HG02642 (cell line): Measurements from ENCODE around the gene ANKRD50.

Experiments used
- ATAC-seq: cut with Tn5 transposase; IDR thresholded peaks from one replicate; pipeline ENCODE4 v1.9.1; 2021; ENCODE audit warnings: mild to moderate bottlenecking; ENCODE audit not compliant: unreplicated experiment, poor library complexity

The ANKRD50 gene

GRCh38 chr4:124710911-124711310, 1.6 kb downstream of the ANKRD50 start:
- ATAC-seq: no peak

DNA sequence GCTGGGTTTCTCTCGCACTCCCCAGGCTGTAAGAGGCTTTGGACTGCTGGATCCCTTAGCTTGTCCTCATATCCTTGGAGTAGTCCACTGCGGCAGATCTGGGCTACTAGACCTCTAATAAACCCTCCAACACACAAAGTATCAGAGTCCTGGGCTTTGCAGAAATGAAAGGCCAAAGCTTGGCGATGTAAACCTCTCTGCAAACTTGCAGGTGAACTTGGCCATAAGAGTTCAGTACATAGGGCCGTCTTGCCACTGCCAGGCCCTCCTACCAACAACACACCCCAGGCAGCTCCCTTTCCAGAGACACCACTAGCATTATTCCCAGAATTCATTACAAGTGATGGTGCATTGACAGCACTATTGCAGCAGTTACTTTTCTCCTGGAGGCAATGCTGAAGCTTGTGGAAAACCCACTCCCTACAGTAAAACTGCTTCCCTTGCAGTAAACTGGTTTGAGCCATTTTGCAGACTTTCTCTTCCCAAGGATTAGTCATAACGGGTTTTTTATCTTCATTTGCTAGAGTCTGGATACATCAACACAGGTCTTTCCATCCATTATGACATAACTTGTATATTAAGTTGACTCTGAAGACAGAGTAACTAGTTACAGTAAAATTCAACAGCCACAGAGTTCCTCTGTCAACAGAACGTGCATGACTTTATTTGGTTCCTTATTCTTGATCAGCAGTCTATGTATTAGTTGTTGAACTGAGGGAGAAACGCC, 2.4 kb downstream of the ANKRD50 start:
- ATAC-seq: no peak

DNA sequence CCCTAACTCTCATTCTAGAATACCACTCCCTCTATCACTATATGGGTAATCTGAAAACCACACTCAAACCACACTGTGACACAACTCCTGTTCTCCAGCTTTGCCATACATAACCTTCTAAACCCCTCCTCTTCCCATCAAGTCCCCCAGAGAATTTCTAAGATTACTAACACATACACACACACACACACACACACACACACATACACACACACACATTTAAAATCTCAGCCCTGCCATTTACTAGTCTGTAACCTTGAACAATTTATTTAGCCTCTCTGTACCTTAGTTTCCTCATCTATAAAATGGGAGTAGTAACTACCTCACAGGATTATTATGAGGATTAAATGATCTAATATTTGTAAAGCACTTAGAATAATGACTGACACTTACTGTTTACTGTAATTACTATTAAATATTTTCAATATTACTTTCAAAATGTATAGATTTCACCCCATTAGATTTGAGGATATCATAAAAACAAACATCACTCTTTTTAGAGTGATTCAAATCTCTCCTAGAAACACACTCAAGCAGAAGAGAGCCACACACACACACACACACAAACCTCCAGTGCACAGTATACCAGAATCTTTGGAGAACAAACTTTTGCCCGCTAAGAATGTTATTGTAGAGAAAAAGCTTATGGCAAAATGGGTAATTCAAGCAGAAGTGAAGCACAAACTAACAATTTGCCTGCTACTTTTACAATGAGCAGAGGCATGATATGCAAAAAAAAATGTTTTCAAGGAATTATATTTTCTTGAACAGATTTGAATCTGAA, 3.8 kb downstream of the ANKRD50 start:
- no peak for ATAC-seq

- ATAC-seq: no peak
Measured at GRCh38 chr4:124705393-124705792, 7.1 kb downstream of the ANKRD50 start.

GRCh38 chr4:124703154-124703553, 9.4 kb downstream of the ANKRD50 start:
- no peak for ATAC-seq

DNA sequence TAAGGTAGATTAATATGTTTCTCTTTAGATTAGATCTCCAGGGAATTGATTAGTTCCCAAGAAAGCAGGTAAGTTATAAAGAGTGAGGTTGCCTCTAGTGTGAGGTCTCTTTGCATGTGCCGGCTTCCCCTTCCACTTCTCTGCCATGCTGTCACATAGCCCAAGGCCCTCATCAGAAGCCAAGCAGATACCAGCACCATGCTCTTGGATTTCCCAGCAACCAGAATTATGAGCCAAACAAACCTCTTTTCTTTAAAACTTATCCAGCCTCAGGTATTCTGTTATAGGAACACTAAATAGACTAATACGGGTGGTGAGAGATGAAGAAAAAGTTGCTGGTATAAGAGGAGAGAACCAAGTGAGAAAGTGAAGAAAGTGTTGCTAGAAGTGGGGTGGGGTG, 15.1 kb downstream of the ANKRD50 start:
- ATAC-seq: no peak

DNA sequence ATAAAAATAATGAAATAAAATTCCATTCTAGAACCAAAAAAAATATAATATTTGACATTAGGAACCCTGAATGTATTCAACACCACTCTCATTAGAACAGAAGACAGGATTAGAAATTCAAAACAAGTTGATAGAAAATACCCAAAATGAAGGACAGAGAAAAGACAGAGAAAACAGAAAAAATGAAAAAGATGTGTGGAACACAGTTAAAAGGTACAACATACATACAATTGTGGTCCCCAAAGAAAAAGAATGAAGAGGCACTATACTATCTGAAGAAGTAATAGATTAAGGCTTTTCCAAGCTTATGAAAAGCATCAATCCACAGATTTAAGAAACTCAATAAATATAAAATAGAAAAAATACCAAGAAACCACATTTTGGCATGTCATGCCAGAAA, 16.4 kb downstream of the ANKRD50 start:
- no peak for ATAC-seq

DNA sequence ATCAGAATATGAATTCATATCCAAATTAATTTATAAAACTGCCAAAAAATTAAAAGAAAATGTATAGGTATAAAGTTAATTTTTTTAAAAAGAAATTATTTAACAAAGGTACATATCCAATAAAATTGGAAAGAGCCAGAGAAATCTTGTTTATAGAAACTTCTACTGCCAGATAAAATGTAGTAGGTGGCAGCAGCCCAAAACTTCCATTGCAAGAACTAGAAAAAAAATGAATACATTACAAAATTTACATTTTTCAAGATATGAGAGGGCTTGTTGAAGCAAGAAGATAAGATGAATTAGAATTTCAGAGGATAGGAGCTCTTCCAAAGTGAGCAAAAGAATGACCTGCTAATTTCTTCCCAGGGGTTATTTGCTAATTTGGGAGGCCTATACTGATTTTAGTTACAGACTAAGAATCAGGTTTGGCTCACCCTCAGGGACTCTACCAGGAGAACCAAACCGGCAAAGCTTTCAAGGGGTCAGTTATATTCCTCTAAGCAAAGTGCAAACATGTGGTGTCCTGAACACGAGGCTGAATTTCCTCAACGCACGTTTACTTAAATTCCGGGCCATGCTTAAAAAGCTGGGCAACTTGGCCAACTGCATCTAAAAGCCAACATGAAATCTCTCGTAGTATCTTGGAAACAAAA, 17.5 kb downstream of the ANKRD50 start:
- no peak for ATAC-seq

- ATAC-seq: no peak
Measured at GRCh38 chr4:124694306-124694705, 18.2 kb downstream of the ANKRD50 start.

DNA sequence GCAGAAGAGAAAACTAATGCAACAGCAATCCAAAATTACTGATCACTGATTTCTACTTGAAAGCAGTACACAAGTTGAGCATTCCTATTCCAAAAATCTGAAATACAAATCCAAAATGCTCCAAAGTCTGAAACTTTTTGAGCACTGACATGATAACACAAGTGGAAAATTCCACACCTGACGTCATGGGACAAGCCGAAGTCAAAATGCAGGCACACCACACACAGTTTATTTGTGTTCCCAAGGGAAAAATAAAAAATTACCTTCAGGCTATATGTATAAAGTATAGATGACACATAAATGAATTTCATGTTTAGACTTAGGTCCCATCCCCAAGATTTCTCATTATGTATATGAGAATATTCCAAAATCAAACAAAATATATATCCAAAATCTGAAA, 20.7 kb downstream of the ANKRD50 start:
- no peak for ATAC-seq

DNA sequence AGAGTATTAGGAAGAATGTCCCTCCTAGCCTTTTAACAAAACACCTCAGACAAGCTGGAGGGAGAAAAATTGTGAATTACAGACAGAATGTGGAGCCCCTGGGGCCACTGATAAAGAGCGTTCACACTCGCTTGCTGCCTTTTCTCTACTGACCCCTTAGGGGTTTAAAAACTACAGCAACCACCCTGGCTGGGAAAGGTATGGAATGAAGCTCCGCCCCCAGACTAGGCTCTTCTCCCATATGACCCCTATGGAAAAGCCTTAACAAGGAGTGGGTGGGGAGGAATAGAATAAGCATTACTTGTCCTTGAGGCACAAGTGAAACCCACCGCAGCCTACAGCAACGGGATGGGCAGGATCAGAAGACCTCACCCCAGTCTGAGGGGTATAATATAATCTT, 26.3 kb downstream of the ANKRD50 start:
- ATAC-seq: no peak

- ATAC-seq: no peak
Measured at GRCh38 chr4:124685851-124686250, 26.7 kb downstream of the ANKRD50 start.

- ATAC-seq: no peak
Measured at GRCh38 chr4:124684301-124684700, 28.2 kb downstream of the ANKRD50 start.

GRCh38 chr4:124682384-124682783, 30.1 kb downstream of the ANKRD50 start:
- no peak for ATAC-seq

DNA sequence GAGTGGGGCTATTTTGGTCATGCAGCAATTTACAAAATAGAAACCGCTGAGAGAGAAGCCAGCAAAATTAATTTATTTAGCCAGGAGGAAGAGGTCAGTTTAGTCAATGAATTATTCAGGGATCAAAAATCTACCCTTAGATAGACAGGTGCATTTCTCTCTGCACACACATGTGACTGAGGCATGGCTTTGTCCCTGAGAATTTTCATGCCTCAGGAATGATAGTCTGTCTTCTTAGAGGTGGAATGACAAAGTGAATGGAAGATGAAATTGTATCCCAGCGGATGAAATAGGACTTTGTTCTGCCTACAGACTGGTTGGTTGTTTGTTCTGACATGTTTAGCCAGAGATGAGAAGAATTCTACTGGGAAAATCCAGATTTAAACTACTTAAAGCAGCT, 46.0 kb downstream of the ANKRD50 start:
- no peak for ATAC-seq

- no peak for ATAC-seq
Measured at GRCh38 chr4:124658795-124659194, 53.7 kb downstream of the ANKRD50 start.

GRCh38 chr4:124650614-124651013, 61.9 kb downstream of the ANKRD50 start:
- ATAC-seq: no peak

DNA sequence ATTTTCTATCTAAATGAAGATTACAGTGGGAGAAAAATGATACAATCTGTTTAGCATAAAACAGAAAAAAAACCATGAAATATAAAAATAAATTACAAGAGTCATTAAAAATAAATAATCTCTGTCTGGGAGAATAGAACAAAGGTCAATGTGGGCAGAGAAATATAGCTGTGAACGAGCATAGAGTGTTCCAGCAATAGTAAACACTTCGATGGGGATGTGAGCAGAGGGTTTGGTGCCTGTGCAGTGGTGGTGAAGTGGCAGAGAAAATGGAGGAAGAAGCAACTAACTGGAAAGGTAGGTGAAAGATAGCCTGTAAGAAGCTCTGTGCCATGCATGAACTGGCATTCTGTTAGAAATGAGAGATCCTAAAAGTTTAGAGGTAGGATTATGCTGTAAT, 64.9 kb downstream of the ANKRD50 start:
- no peak for ATAC-seq

- no peak for ATAC-seq
Measured at GRCh38 chr4:124644621-124645020, 67.9 kb downstream of the ANKRD50 start.

GRCh38 chr4:124642846-124643245, 69.7 kb downstream of the ANKRD50 start:
- no peak for ATAC-seq

DNA sequence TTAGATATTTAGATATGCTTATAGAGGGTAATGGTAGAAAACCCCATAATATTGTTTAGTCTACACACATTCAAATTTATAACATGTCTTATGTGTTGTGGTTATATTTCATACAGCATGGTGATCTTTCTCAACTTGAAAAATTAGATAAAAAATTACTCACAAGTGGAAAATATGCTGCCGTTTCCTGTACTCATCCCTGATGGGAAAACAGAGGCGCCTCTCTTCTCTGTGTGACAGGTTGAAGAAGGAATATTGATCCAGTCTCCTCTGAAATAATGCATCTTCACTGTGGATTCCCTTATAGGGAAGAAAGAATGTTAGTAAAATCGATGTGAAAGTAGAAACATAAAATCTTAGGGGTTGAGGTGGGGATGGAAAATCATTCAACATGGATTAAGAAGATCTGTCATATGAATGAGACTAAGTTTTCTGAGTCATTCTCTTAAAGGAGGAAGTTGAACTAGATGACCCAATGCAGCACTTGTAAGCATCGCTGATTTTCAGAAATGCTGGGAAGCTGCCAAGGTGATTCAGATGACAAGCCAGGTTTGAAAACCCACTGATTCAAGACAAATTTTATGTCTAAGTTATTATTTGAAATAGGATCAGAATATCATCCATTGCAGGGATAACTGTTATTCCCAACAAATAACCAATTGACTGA, 70.7 kb downstream of the ANKRD50 start:
- ATAC-seq: no peak
